HEK293 (cell line): ENCODE measurements around the gene MYO7A.

Experiments
- CTCF ChIA-PET: fragments of 350-600 bp; formaldehyde crosslinking; extraction: SDS; loops from one replicate; lab custom pipeline; 2021; ENCODE audit warnings: antibody characterized with exemption; lab: Yijun Ruan, JAX
- POLR2A ChIA-PET: fragments of 300-600 bp; formaldehyde crosslinking; extraction: SDS; loops from one replicate; lab custom pipeline; 2020; ENCODE audit warnings: antibody characterized with exemption, inconsistent platforms; lab: Yijun Ruan, JAX
- H3K27ac ChIP-seq: fragments of 200-500 bp; sonication (Bioruptor generic); 2 replicates; pipeline ENCODE4 v1.5.1; 2014; ENCODE audit warnings: low read depth, low read length, control low read depth, inconsistent platforms; ENCODE audit errors: extremely low read depth
- H3K36me3 ChIP-seq, 2 experiments: fragments of 200-500 bp in 1 of 2; sonication (Bioruptor generic) in 1 of 2; 1 replicate in 1 of 2; 2 replicates in 1 of 2; pipeline ENCODE4 v1.5.1; 2014 to 2017; ENCODE audit warnings: inconsistent platforms in 2 of 2, low read length in 2 of 2; ENCODE audit not compliant: control insufficient read depth in 2 of 2, insufficient read depth in 1 of 2
- H3K4me1 ChIP-seq: fragments of 200-500 bp; sonication (Bioruptor generic); 2 replicates; pipeline ENCODE4 v1.5.1; 2014; ENCODE audit warnings: mild to moderate bottlenecking, low read length, inconsistent platforms; ENCODE audit not compliant: control insufficient read depth, insufficient read depth
- H3K4me3 ChIP-seq: 2 replicates; pipeline ENCODE4 v1.5.1; 2011; ENCODE audit warnings: low read depth, mild to moderate bottlenecking, control low read depth, low read length, moderate library complexity
- H3K9me3 ChIP-seq: fragments of 200-500 bp; sonication (Bioruptor generic); 2 replicates; pipeline ENCODE4 v1.5.1; 2014; ENCODE audit warnings: low read depth, low read length, inconsistent platforms; ENCODE audit not compliant: control insufficient read depth, insufficient read depth
- GFI1B ChIP-seq: fragments of 450-650 bp; formaldehyde crosslinking; IDR thresholded peaks from 2 replicates; pipeline ENCODE4 v1.5.1; 2016; ENCODE audit warnings: missing biosample characterization, missing genetic modification characterization
- INSM2 ChIP-seq: fragments of 450-650 bp; formaldehyde crosslinking; IDR thresholded peaks from 2 replicates; pipeline ENCODE4 v1.5.1; 2016; ENCODE audit warnings: missing biosample characterization, missing genetic modification characterization
- YY1 ChIP-seq: fragments of 450-650 bp; formaldehyde crosslinking; IDR thresholded peaks from 2 replicates; pipeline ENCODE4 v1.5.1; 2018; ENCODE audit warnings: missing biosample characterization, missing genetic modification characterization
- ZBTB20 ChIP-seq: fragments of 450-650 bp; formaldehyde crosslinking; IDR thresholded peaks from 2 replicates; pipeline ENCODE4 v1.5.1; 2016; ENCODE audit warnings: missing biosample characterization, missing genetic modification characterization
- ZNF10 ChIP-seq: fragments of 450-650 bp; formaldehyde crosslinking; IDR thresholded peaks from 2 replicates; pipeline ENCODE4 v1.5.1; 2017; ENCODE audit warnings: missing biosample characterization, missing genetic modification characterization
- ZNF112 ChIP-seq: fragments of 450-650 bp; formaldehyde crosslinking; IDR thresholded peaks from 2 replicates; pipeline ENCODE4 v1.5.0; 2017; ENCODE audit warnings: missing biosample characterization, missing genetic modification characterization
- ZNF175 ChIP-seq: fragments of 450-650 bp; formaldehyde crosslinking; IDR thresholded peaks from 2 replicates; pipeline ENCODE4 v1.5.1; 2016; ENCODE audit warnings: missing biosample characterization, missing genetic modification characterization
- ZNF221 ChIP-seq: fragments of 450-650 bp; formaldehyde crosslinking; IDR thresholded peaks from 2 replicates; pipeline ENCODE4 v1.5.1; 2017; ENCODE audit warnings: missing biosample characterization, missing genetic modification characterization, borderline replicate concordance
- ZNF394 ChIP-seq: fragments of 450-650 bp; formaldehyde crosslinking; IDR thresholded peaks from 2 replicates; pipeline ENCODE4 v1.5.1; 2016; ENCODE audit warnings: missing biosample characterization, missing genetic modification characterization, mild to moderate bottlenecking, moderate library complexity, borderline replicate concordance
- ZNF518A ChIP-seq: fragments of 450-650 bp; formaldehyde crosslinking; conservative IDR thresholded peaks from 2 replicates; pipeline ENCODE4 v1.5.1; 2016; ENCODE audit warnings: low read depth, missing biosample characterization, missing genetic modification characterization
- ZNF530 ChIP-seq: fragments of 450-650 bp; formaldehyde crosslinking; IDR thresholded peaks from 2 replicates; pipeline ENCODE4 v1.5.1; 2016; ENCODE audit warnings: low read depth, missing biosample characterization, missing genetic modification characterization
- ZNF624 ChIP-seq: fragments of 450-650 bp; formaldehyde crosslinking; IDR thresholded peaks from 2 replicates; pipeline ENCODE4 v1.5.1; 2017; ENCODE audit warnings: missing biosample characterization, missing genetic modification characterization
- ZNF639 ChIP-seq: fragments of 450-650 bp; formaldehyde crosslinking; IDR thresholded peaks from 2 replicates; pipeline ENCODE4 v1.5.1; 2016; ENCODE audit warnings: missing biosample characterization, missing genetic modification characterization
- ZNF792 ChIP-seq: fragments of 450-650 bp; formaldehyde crosslinking; IDR thresholded peaks from 2 replicates; pipeline ENCODE4 v1.5.1; 2016; ENCODE audit warnings: missing biosample characterization, missing genetic modification characterization
- ZSCAN18 ChIP-seq: fragments of 450-650 bp; formaldehyde crosslinking; IDR thresholded peaks from 2 replicates; pipeline ENCODE4 v1.5.1; 2016; ENCODE audit warnings: missing biosample characterization, missing genetic modification characterization

The MYO7A gene

GRCh38 chr11:77081976-77082836, 45.8 kb upstream of the MYO7A start:
- no peaks in the 10 kb centered on the region for H3K9me3 ChIP-seq
- CTCF ChIA-PET = interaction anchor here (0.9 to 3.0 kb wide), 4 partner anchors 9 to 163 kb away, joined by 3 to 19 read pairs (median 3); partner anchors contain the start of gene MYO7A
- no peak for TF ChIP-seq YY1 (tag by site-specific recombination)
- no peak for TF ChIP-seq ZNF10 (tag by site-specific recombination)
- TF ChIP-seq, all 188 proteins: peak for 0
- Histone ChIP-seq H3K4me3 (no peak overlapping the region), H3K36me3 (no peaks in the 10 kb centered on the region), H3K27ac (no peak overlapping the region), H3K4me1 (no peaks in the 10 kb centered on the region)
- POLR2A ChIA-PET = interaction anchor here (1.1 kb wide), 1 partner anchor 9 kb away, joined by 3 read pairs; no protein-coding TSS in a partner anchor

GRCh38 chr11:77082838-77083565, 45.0 kb upstream of the MYO7A start:
- no peaks in the 10 kb centered on the region for H3K36me3 ChIP-seq
- H3K4me1 ChIP-seq = no peaks in the 10 kb centered on the region
- POLR2A ChIA-PET = interaction anchor here (1.1 kb wide), 1 partner anchor 8 kb away, joined by 3 read pairs; no protein-coding TSS in a partner anchor
- TF ChIP-seq ZNF112 (tag by site-specific recombination) (no peak), ZNF792 (no peak), ZNF530 (tag by site-specific recombination) (0 out of 2 replicates have a peak, but pooled peaks have one; percentile 22), ZSCAN18 (tag by site-specific recombination) (no peak), ZNF394 (no peak), ZNF624 (tag by site-specific recombination) (no peak), GFI1B (no peak), ZNF639 (tag by site-specific recombination) (no peak)
- no peaks in the 10 kb centered on the region for H3K9me3 ChIP-seq
- H3K27ac ChIP-seq = no peak overlapping the region
- CTCF ChIA-PET = interaction anchor here (0.9 to 3.0 kb wide), 3 partner anchors 8 to 163 kb away, joined by 3 to 19 read pairs (median 3); partner anchors contain the start of gene MYO7A
- no peak overlapping the region for H3K4me3 ChIP-seq

GRCh38 chr11:77083566-77084245, 44.3 kb upstream of the MYO7A start:
- ChIA-PET POLR2A (no interaction called here), CTCF (interaction anchor here (3.0 kb wide), 1 partner anchor 8 kb away, joined by 19 read pairs; no protein-coding TSS in a partner anchor)
- no peaks in the 10 kb centered on the region for H3K4me1 ChIP-seq
- H3K27ac ChIP-seq = no peak overlapping the region
- no peaks in the 10 kb centered on the region for H3K9me3 ChIP-seq
- no peak overlapping the region for H3K4me3 ChIP-seq
- no peaks in the 10 kb centered on the region for H3K36me3 ChIP-seq
- TF ChIP-seq ZNF518A (tag by site-specific recombination) (no peak), ZNF175 (tag by site-specific recombination) (no peak), ZBTB20 (tag by site-specific recombination) (no peak), INSM2 (no peak), ZNF221 (tag by site-specific recombination) (no peak)
